GM18519 (cell line): ENCODE data around the gene SPATS2L.

Source experiments
- ATAC-seq: cut with Tn5 transposase; IDR thresholded peaks from one replicate; pipeline ENCODE4 v1.9.1; 2021; ENCODE audit warnings: mild to moderate bottlenecking, moderate library complexity; ENCODE audit not compliant: unreplicated experiment, low FRiP score

Gene SPATS2L

DNA sequence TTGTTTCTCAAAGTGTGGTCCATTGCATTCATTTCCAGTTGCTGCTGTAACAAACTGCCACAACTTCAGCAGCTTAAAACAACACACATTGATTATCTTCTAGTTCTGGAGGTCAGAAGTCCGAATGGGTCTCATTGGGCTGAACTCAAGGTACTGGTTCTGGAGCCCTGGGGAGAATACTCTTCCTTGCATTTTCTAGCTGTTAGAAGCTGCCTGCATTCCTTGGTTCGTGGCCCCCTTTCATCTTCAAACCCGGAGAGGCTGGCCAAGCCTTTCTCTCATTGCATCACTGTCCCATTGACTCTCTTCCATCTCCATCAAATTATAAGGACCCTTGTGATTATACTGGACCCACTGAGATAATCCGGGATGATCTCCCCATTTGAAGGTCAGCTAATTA, 98.1 kb downstream of the SPATS2L start:
- no peak for ATAC-seq

GRCh38 chr2:200405599-200406298, 99.3 kb downstream of the SPATS2L start:
- ATAC-seq, result no peak

DNA sequence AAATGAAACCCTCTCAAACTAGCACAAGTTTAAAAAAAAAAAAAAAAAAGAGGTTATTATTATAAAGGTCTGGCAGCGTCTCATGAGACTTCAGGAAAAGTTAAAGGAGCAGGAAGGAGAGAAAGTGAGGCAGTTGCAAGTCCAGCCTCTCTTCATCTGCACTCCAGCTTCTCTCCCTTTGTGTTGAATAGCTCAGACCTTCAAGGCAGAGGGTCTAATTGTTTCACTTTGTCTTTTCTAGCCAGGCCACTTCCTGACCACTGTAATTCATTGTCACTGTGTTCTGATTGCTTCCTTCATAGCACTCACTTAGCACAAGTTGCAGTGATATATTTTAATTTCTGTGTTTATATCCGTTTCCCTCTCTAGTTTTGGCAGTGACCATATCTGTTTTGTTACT, 99.9 kb downstream of the SPATS2L start:
- no peak for ATAC-seq

DNA sequence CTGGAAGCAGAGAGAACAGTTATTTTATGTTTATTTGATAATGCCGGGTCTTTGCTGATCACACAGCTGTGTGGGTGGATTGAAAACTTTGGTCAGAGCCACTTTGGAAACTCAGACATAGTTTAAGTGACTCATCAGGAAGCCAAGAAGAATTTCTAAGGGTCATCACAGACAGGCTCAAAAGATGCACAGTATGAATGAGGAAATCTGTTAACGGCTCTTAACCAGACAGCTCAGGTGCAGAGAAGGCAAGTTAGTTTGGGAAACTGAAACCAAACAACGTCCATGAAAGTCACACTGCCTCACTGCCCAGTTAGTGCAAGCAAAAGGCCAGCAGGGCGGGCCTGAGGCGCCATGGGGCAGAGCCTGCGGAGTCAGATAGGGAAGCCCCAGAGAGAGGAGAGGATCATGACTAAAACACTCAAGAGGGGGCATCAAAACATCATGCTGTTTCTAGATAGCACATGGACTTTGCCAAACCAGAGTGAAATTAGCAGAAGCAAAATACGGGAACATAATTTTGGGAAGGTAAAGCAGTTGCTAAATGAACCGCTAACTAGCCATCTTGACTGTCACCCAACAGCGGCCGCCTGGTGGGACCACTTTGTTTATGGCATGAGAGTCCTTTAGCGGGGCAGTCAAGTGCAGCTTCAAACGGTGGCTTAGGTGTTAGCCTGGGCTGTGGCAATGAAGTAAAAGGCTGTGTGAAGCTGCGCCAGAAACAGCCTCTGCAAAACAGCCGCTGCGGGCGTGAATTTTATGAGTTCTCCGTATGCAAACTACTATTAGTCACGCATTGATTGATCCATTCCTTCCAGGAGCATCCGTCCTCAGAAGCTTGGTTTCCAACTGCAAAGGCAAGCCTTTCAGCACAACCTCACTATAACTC, 102.2 kb downstream of the SPATS2L start:
- no peak for ATAC-seq

DNA sequence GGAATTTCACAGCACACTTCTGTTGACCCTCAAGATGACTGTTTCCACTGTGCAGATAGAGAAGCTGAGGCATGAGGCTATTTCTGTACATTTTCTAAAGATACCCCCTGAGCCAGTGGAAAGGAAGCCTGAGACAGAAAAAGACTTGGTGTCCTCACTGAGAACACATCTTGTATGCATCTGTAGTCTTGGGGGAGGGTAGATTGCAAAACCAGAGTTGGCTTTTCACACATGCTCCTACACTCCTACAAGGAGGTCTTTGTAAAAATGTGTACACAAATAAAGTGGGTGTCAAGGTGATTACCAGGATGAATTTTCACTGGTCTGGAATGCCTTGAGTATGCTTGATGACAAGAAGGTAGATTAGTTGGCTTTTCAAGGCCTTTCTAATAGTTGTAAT, 105.3 kb downstream of the SPATS2L start:
- ATAC-seq, result no peak

DNA sequence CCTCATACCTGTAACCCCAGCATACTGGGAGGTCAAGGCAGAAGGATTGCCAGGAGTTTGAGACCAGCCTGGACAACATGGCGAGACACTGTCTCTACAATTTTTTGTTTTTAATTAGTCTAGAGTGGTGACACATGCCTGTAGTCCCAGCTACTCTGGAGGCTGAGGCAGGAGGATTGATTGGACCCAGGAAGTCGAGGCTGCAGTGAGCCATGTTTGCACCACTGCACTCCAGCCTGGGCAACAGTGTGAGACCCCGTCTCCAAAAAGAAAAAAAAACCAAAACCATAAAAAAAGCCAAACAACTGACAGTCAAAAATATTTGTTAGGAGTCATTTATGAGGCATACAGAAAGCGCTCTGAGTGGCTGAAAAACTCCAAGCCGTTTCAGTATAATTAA, 107.9 kb downstream of the SPATS2L start:
- no peak for ATAC-seq

DNA sequence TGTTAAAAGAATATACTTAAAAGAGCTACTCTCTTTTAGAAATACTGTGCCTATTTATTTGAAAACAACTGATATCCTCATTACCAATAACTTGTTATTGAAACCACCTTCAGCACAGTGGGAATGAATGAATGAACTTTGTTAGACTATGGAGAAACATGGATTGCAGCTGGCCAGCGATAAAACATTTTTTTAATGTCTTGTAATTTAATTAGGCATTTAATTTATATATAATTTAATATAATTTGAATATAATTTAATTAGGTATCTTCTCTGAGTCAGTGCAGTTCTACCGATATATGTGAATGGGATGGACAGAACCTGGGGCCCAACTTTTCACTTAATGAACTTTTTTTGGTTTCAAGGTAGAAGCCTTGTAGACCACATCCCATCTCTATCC, 109.0 kb downstream of the SPATS2L start:
- no peak for ATAC-seq

GRCh38 chr2:200416878-200417277, 110.4 kb downstream of the SPATS2L start:
- ATAC-seq, result no peak

- no peak for ATAC-seq
Measured at GRCh38 chr2:200417366-200417765, 110.9 kb downstream of the SPATS2L start.

DNA sequence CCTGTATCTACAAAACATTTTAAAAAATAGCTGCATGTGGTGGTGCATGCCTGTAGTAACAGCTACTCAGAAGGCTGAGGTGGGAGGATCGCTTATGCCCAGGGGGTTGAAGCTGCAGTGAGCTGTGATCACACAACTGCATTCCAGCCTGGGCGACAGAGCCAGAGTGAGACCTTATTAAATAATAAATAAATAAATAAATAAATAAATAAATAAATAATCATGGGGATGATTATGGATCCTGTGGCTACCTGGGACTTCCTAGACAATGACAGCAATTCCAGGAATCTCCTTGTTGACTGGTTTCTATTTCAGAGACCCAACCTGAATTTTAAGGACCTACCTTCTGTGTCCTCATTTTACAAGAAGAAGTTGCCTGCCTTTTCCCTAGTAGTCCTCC, 111.9 kb downstream of the SPATS2L start:
- no peak for ATAC-seq

- ATAC-seq, result no peak
Measured at GRCh38 chr2:200419325-200419724, 112.8 kb downstream of the SPATS2L start.

DNA sequence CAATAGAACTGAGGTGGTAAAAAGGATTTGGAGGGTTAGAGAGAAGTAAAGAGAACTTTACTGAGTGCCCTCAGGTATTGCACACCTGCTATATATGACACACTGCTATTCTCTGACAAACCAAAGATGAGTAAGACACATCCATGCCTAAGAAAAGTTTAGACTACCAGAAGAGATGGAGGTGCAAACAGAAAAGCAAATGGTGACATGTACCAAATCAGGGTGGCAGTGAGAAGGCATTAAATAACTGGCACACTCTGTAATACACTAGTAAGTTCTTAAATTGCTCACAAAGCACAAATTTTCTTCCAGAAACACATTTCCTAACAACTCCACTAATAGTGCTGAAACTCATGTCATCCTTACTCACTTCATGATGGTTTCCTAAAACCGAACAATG, 114.8 kb downstream of the SPATS2L start:
- ATAC-seq, result no peak

DNA sequence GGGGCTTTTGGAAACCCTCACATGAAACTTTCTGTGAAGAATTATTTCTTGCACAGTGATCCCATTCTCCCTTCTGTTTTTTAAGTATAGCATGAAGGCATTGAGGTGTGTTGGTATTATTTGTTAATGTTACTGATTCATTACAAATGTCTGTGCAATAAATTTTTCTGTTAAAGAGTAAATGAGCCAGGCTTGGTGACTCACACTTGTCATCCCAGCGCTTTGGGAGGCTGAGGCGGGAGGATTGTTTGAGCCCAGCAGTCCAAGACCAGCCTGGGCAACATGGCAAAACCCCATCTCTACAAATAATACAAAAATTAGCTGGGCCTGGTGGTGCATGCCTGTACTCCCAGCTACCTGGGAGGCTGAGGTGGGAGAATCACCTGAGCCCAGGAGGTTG, 115.6 kb downstream of the SPATS2L start:
- ATAC-seq, result no peak

GRCh38 chr2:200422532-200423261, 116.2 kb downstream of the SPATS2L start:
- no peak for ATAC-seq

DNA sequence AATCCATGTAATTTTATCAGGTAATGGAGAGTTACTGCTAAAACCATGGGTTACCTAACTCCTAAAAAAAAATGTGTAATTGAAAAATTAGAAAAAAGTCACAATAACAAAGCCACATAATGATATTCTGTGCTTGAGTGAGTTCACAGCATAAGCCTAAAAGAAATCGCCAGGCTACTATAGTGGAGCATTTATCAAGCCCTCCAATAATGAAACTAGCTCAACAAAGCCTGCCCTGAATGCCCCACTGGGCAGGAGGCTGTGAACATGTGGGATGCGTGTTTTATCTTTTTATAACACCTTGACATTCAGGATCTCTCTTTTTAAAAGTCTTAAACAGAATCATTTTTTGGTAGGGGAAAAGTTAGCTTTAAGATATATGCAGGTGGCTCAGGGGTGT, 117.0 kb downstream of the SPATS2L start:
- ATAC-seq, result no peak

GRCh38 chr2:200425026-200425821, 118.7 kb downstream of the SPATS2L start:
- ATAC-seq, result no peak

DNA sequence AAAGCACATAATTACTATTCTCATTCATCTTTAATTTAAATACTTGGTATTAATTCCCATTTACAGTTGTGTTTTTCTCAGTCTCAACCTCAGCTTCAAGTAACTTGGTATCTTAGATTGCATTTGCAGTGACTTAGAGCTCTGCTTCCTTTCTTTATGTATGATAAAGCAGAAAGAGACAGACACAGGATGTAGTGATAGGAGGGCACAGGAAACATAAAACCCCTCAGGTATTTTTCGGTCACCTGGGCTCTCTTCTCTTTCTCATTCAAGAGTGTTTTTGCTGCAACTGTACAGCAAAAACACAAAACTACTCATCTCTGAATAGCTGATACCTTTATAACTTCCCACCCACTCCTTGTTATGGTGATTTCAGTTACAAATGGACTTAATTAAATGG, 120.3 kb downstream of the SPATS2L start:
- no peak for ATAC-seq

GRCh38 chr2:200428961-200429665, 122.6 kb downstream of the SPATS2L start:
- no peak for ATAC-seq

GRCh38 chr2:200430017-200430416, 123.5 kb downstream of the SPATS2L start:
- ATAC-seq, result no peak
